ENCODE results near the gene ATP9B. TPM values are rescaled to one million over a fixed set of nuclear protein-coding genes. Genes with fewer than 3 reads are reported as not detected.
"Not testable (repeated sequence)": the region's sequence is repeated elsewhere in the genome, so short reads cannot be mapped to it uniquely, and the experiment has no call there.

ATP9B gene
- total RNA-seq, 1 experiment from 2014 or later, result 15.6 TPM

- DNase-seq (no peak), ATAC-seq (no peak)
- POLR2A ChIA-PET (ENCODE audit: unreplicated experiment), result no interaction called here
- Histone ChIP-seq H3K4me3 (ENCODE audit: low read length) (no peak overlapping the region), H4K20me1 (ENCODE audit: low read length) (no peaks in the 10 kb centered on the region), H3K36me3 (ENCODE audit: low read depth, low read length) (no peaks in the 10 kb centered on the region), H3K9me2 (replicated peaks; ENCODE audit: low read length) (no peaks in the 10 kb centered on the region), H3K9ac (ENCODE audit: low read length) (no peak overlapping the region), H3F3A (ENCODE audit: low read length, unreplicated experiment) (no peaks in the 10 kb centered on the region), H3K27ac (ENCODE audit: low read length) (no peak overlapping the region), H3K27me3 (ENCODE audit: low read length) (no peaks in the 10 kb centered on the region), H3K4me2 (ENCODE audit: low read length) (no peak overlapping the region), H3K9me3 (ENCODE audit: low read length) (no peaks in the 10 kb centered on the region), H3K79me2 (ENCODE audit: low read length) (no peaks in the 10 kb centered on the region), H2AFZ (ENCODE audit: low read length) (no peak overlapping the region), H3K4me1 (ENCODE audit: insufficient read depth, low read length) (no peaks in the 10 kb centered on the region)
- no peak for TF ChIP-seq EZH2 (IDR thresholded peaks at IDR 0.05; ENCODE audit: low read length, unreplicated experiment)
- TF ChIP-seq, protein P1, sequence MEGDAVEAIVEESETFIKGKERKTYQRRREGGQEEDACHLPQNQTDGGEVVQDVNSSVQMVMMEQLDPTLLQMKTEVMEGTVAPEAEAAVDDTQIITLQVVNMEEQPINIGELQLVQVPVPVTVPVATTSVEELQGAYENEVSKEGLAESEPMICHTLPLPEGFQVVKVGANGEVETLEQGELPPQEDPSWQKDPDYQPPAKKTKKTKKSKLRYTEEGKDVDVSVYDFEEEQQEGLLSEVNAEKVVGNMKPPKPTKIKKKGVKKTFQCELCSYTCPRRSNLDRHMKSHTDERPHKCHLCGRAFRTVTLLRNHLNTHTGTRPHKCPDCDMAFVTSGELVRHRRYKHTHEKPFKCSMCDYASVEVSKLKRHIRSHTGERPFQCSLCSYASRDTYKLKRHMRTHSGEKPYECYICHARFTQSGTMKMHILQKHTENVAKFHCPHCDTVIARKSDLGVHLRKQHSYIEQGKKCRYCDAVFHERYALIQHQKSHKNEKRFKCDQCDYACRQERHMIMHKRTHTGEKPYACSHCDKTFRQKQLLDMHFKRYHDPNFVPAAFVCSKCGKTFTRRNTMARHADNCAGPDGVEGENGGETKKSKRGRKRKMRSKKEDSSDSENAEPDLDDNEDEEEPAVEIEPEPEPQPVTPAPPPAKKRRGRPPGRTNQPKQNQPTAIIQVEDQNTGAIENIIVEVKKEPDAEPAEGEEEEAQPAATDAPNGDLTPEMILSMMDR (conservative IDR thresholded peaks at IDR 0.05; ENCODE audit: low read depth, low read length), result no peak
- TF ChIP-seq EZH2phosphoT487 (IDR thresholded peaks at IDR 0.05; ENCODE audit: borderline replicate concordance, low read length), result no peak
- intact Hi-C loops (cut with micrococcal nuclease), result no loop called here
- no TSS peak for BruUV-seq (replicated peaks)
- CTCF ChIA-PET, result no interaction called here
These were observed 214.7 kb downstream of the ATP9B start for GRCh38 chr18:79283929-79284328.

GRCh38 chr18:79285191-79285590 is 216.0 kb downstream of the ATP9B start:
- H3F3A ChIP-seq (ENCODE audit: low read length, unreplicated experiment); BruUV-seq (replicated peaks); intact Hi-C loops (cut with micrococcal nuclease); H3K27me3 ChIP-seq (ENCODE audit: low read length); DNase-seq; H2AFZ ChIP-seq (ENCODE audit: low read length); H3K9ac ChIP-seq (ENCODE audit: low read length); H3K4me1 ChIP-seq (ENCODE audit: insufficient read depth, low read length); H3K79me2 ChIP-seq (ENCODE audit: low read length); CTCF ChIA-PET; POLR2A ChIA-PET (ENCODE audit: unreplicated experiment); H3K9me2 ChIP-seq (replicated peaks; ENCODE audit: low read length); ATAC-seq; H3K36me3 ChIP-seq (ENCODE audit: low read depth, low read length); H3K4me3 ChIP-seq (ENCODE audit: low read length); H3K9me3 ChIP-seq (ENCODE audit: low read length); H3K4me2 ChIP-seq (ENCODE audit: low read length); H4K20me1 ChIP-seq (ENCODE audit: low read length); H3K27ac ChIP-seq (ENCODE audit: low read length): not testable (repeated sequence)

- H3K9me3 ChIP-seq (ENCODE audit: low read length); H3K36me3 ChIP-seq (ENCODE audit: low read depth, low read length); intact Hi-C loops (cut with micrococcal nuclease); H4K20me1 ChIP-seq (ENCODE audit: low read length); BruUV-seq (replicated peaks); H3K4me1 ChIP-seq (ENCODE audit: insufficient read depth, low read length); ATAC-seq; H3K9ac ChIP-seq (ENCODE audit: low read length); H3K9me2 ChIP-seq (replicated peaks; ENCODE audit: low read length); H3K27ac ChIP-seq (ENCODE audit: low read length); H3K27me3 ChIP-seq (ENCODE audit: low read length); POLR2A ChIA-PET (ENCODE audit: unreplicated experiment); H3K4me3 ChIP-seq (ENCODE audit: low read length); H3F3A ChIP-seq (ENCODE audit: low read length, unreplicated experiment); CTCF ChIA-PET; H3K79me2 ChIP-seq (ENCODE audit: low read length); DNase-seq: not testable (repeated sequence)
- peak overlapping the region; percentile 30; the same call in 1 of the 2 replicates for H2AFZ ChIP-seq (ENCODE audit: low read length)
- peak overlapping the region; percentile 46; the same call in 1 of the 2 replicates for H3K4me2 ChIP-seq (ENCODE audit: low read length)
These were observed 221.2 kb downstream of the ATP9B start for GRCh38 chr18:79290409-79290808.

DNA sequence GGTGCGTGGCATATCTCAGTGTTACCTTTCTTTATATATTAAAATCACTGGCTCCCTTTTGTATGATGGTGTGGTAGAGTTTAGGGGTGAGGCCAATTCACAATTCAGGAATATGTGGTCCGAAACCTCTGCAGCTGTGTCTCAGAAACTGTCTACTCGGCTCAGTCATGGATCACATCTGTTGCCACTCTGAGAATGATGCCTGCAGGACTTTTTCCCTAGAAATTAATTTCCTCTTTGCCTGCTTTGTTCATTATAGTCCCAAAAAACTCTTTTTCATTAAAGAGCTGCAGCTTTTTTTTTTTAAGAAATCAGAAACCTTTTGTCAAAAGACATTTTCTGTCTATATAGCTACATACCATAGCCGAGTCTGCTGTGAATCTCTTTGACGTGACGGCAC is 221.7 kb downstream of the ATP9B start:
- intact Hi-C loops (cut with micrococcal nuclease), result no loop called here
- no peaks in the 10 kb centered on the region for H3K79me2 ChIP-seq (ENCODE audit: low read length)
- DNase-seq (no peak), ATAC-seq (no peak)
- no peaks in the 10 kb centered on the region for H3K36me3 ChIP-seq (ENCODE audit: low read depth, low read length)
- POLR2A ChIA-PET (ENCODE audit: unreplicated experiment), result no interaction called here
- H3K27me3 ChIP-seq (ENCODE audit: low read length), result no peaks in the 10 kb centered on the region
- H3K27ac ChIP-seq (ENCODE audit: low read length), result no peak overlapping the region
- no peaks in the 10 kb centered on the region; the same call in 1 of the 2 replicates for H3K4me1 ChIP-seq (ENCODE audit: insufficient read depth, low read length)
- H3K9ac ChIP-seq (ENCODE audit: low read length), result no peak overlapping the region
- TF ChIP-seq EZH2phosphoT487 (IDR thresholded peaks at IDR 0.05; ENCODE audit: borderline replicate concordance, low read length), result no peak
- no peak for TF ChIP-seq EZH2 (IDR thresholded peaks at IDR 0.05; ENCODE audit: low read length, unreplicated experiment)
- H3K9me2 ChIP-seq (replicated peaks; ENCODE audit: low read length), result no peaks in the 10 kb centered on the region
- H4K20me1 ChIP-seq (ENCODE audit: low read length), result no peaks in the 10 kb centered on the region
- no TSS peak for BruUV-seq (replicated peaks)
- CTCF ChIA-PET, result no interaction called here
- H3K4me2 ChIP-seq (ENCODE audit: low read length), result peak overlapping the region; percentile 46; the same call in 1 of the 2 replicates
- H2AFZ ChIP-seq (ENCODE audit: low read length), result peak overlapping the region; percentile 30; the same call in 1 of the 2 replicates
- no peaks in the 10 kb centered on the region for H3K9me3 ChIP-seq (ENCODE audit: low read length)
- no peak overlapping the region for H3K4me3 ChIP-seq (ENCODE audit: low read length)
- no peaks in the 10 kb centered on the region for H3F3A ChIP-seq (ENCODE audit: low read length, unreplicated experiment)

All from PC-3 (cell line).